Breast epithelium (tissue), 3 donors: ENCODE results near the gene CCN6.

Source experiments
- POLR2A ChIP-seq: fragments of 450-650 bp; IDR thresholded peaks from one replicate; pipeline ENCODE4 v1.6.1; 2016; ENCODE audit warnings: antibody characterized with exemption, mild to moderate bottlenecking, moderate library complexity
- POLR2AphosphoS5 ChIP-seq, 3 donors: sonication (generic); formaldehyde crosslinking; IDR thresholded peaks; one replicate each; pipeline ENCODE4 v1.6.1; 2017; ENCODE audit warnings: antibody characterized with exemption in 3 of 3
- TF ChIP-seq, protein P1 (sequence below), 3 donors: fragments of 450-650 bp; IDR thresholded peaks; one replicate each; pipeline ENCODE4 v1.5.1; 2016 to 2017; ENCODE audit warnings: antibody characterized with exemption in 3 of 3, mild to moderate bottlenecking in 3 of 3, moderate library complexity in 3 of 3

DNA sequence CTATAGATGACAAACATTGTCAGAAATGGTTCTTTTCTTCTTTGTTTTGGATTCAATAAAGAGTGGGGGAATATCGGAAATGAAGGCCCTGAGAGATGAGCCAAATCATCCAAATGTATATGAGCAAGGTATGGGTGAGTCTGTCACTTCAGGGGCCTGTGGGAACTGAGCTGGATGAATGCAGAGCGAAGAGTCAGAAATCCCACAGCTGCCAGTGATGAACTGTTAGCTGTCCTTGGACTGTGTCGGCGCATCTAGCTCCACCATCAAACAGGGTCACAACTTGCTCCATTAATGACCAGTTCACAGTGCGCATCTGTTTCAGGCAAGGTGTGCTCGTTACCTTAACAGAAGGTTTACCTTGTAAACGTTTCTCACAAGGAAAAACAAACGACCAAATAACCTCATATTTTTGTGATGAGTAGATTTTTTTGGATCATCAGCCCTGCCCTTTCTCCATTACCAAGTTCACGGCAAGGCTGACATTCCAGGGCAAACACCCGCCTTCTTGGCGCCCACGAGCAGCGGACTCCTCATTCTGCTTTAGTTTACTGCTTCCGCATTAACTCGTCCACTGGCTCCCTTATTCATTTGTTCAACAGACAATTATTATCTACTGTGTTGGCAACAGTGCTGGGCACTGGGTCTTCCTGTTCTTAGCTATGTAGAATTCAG, 15.0 kb upstream of the CCN6 start:
- TF ChIP-seq, protein P1, sequence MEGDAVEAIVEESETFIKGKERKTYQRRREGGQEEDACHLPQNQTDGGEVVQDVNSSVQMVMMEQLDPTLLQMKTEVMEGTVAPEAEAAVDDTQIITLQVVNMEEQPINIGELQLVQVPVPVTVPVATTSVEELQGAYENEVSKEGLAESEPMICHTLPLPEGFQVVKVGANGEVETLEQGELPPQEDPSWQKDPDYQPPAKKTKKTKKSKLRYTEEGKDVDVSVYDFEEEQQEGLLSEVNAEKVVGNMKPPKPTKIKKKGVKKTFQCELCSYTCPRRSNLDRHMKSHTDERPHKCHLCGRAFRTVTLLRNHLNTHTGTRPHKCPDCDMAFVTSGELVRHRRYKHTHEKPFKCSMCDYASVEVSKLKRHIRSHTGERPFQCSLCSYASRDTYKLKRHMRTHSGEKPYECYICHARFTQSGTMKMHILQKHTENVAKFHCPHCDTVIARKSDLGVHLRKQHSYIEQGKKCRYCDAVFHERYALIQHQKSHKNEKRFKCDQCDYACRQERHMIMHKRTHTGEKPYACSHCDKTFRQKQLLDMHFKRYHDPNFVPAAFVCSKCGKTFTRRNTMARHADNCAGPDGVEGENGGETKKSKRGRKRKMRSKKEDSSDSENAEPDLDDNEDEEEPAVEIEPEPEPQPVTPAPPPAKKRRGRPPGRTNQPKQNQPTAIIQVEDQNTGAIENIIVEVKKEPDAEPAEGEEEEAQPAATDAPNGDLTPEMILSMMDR (IDR thresholded peaks at IDR 0.05), result no peak
- no peak for TF ChIP-seq POLR2A
- TF ChIP-seq POLR2AphosphoS5 (IDR thresholded peaks at IDR 0.05), result no peak
